GM18907 (cell line): ENCODE results near the gene CASP8AP2.
"Not testable (repeated sequence)": the region's sequence is repeated elsewhere in the genome, so short reads cannot be mapped to it uniquely, and the experiment has no call there.

ENCODE experiments used
- ATAC-seq: cut with Tn5 transposase; IDR thresholded peaks from one replicate; pipeline ENCODE4 v1.9.1; 2021; ENCODE audit warnings: mild to moderate bottlenecking, moderate library complexity; ENCODE audit not compliant: unreplicated experiment

CASP8AP2 gene

GRCh38 chr6:89829472-89830169 is at the start of gene CASP8AP2:
Gene CASP8AP2 (plus strand): TSS chr6:89829880.
- ATAC-seq: peak; percentile 98

GRCh38 chr6:89781070-89782034 is 48.3 kb upstream of the CASP8AP2 start:
- no peak for ATAC-seq

GRCh38 chr6:89782222-89782621 is 47.5 kb upstream of the CASP8AP2 start:
- ATAC-seq: no peak

GRCh38 chr6:89783293-89783692 is 46.4 kb upstream of the CASP8AP2 start:
- ATAC-seq: not testable (repeated sequence)

- no peak for ATAC-seq
These were observed 44.8 kb upstream of the CASP8AP2 start for GRCh38 chr6:89784838-89785237.

GRCh38 chr6:89786970-89787369 is 42.7 kb upstream of the CASP8AP2 start:
- no peak for ATAC-seq

GRCh38 chr6:89787660-89788328 is 41.9 kb upstream of the CASP8AP2 start:
- no peak for ATAC-seq

GRCh38 chr6:89789980-89790379 is 39.7 kb upstream of the CASP8AP2 start:
- ATAC-seq: no peak

- ATAC-seq: no peak
These were observed 39.3 kb upstream of the CASP8AP2 start for GRCh38 chr6:89790403-89790802.

GRCh38 chr6:89792881-89793280 is 36.8 kb upstream of the CASP8AP2 start:
- peak; percentile 84 for ATAC-seq

GRCh38 chr6:89793586-89793985 is 36.1 kb upstream of the CASP8AP2 start:
- no peak for ATAC-seq

GRCh38 chr6:89794324-89794723 is 35.4 kb upstream of the CASP8AP2 start:
- peak; percentile 47 for ATAC-seq

- ATAC-seq: no peak
These were observed 32.4 kb upstream of the CASP8AP2 start for GRCh38 chr6:89797317-89797716.

- no peak for ATAC-seq
These were observed 30.6 kb upstream of the CASP8AP2 start for GRCh38 chr6:89799096-89799495.

GRCh38 chr6:89799756-89800155 is 29.9 kb upstream of the CASP8AP2 start:
- no peak for ATAC-seq

- ATAC-seq: no peak
These were observed 26.4 kb upstream of the CASP8AP2 start for GRCh38 chr6:89803271-89803670.

GRCh38 chr6:89805814-89806371 is 23.8 kb upstream of the CASP8AP2 start:
- ATAC-seq: no peak

GRCh38 chr6:89807581-89807980 is 22.1 kb upstream of the CASP8AP2 start:
- no peak for ATAC-seq

- ATAC-seq: not testable (repeated sequence)
These were observed 16.3 kb upstream of the CASP8AP2 start for GRCh38 chr6:89813422-89813821.

GRCh38 chr6:89817481-89817880 is 12.2 kb upstream of the CASP8AP2 start:
- no peak for ATAC-seq

GRCh38 chr6:89818977-89819335 is 10.7 kb upstream of the CASP8AP2 start:
- peak; percentile 32 for ATAC-seq
